Gastroesophageal sphincter (tissue), 4 donors: Measurements from ENCODE around the gene PTBP3. TPM values are rescaled to one million over a fixed set of nuclear protein-coding genes. Genes with fewer than 3 reads are reported as not detected.

ENCODE experiments used
- ATAC-seq: fragments of 150-250 bp; one replicate; pipeline ENCODE4 v1.9.1; 2016; ENCODE audit warnings: mild to moderate bottlenecking, moderate library complexity
- H3K27ac ChIP-seq, 4 donors: fragments of 200-600 bp; sonication (generic) in 3 of 4; 1 replicate in 3 of 4; 2 replicates in 1 of 4; pipeline ENCODE4 v1.5.1; 2016 to 2019
- H3K27me3 ChIP-seq: fragments of 200-600 bp; sonication (generic); one replicate; pipeline ENCODE4 v1.5.1; 2019
- H3K36me3 ChIP-seq, 2 donors: fragments of 200-600 bp; sonication (generic); one replicate each; pipeline ENCODE4 v1.5.1; 2019; ENCODE audit warnings: control low read depth in 1 of 2
- H3K4me1 ChIP-seq, 3 donors: fragments of 200-600 bp; sonication (generic); 1 replicate in 2 of 3; 2 replicates in 1 of 3; pipeline ENCODE4 v1.5.1; 2016 to 2019; ENCODE audit warnings: control low read depth in 2 of 3
- H3K4me3 ChIP-seq, 2 donors: fragments of 200-600 bp; sonication (generic); one replicate each; pipeline ENCODE4 v1.5.1; 2019; ENCODE audit warnings: mild to moderate bottlenecking in 1 of 2, moderate library complexity in 1 of 2
- H3K9me3 ChIP-seq, 3 donors: fragments of 200-600 bp; sonication (generic); one replicate each; pipeline ENCODE4 v1.5.1; 2017 to 2019; ENCODE audit warnings: control low read depth in 2 of 3
- EP300 ChIP-seq: sonication (generic); formaldehyde crosslinking; IDR thresholded peaks from one replicate; pipeline ENCODE4 v1.6.1; 2017; ENCODE audit warnings: antibody characterized with exemption, mild to moderate bottlenecking
- POLR2A ChIP-seq, 2 donors: fragments of 450-650 bp; IDR thresholded peaks; one replicate each; pipeline ENCODE4 v1.6.1; 2017; ENCODE audit warnings: antibody characterized with exemption in 2 of 2, mild to moderate bottlenecking in 2 of 2, moderate library complexity in 1 of 2
- POLR2AphosphoS5 ChIP-seq: sonication (generic); formaldehyde crosslinking; IDR thresholded peaks from one replicate; pipeline ENCODE4 v1.6.1; 2017; ENCODE audit warnings: antibody characterized with exemption
- WGBS, 2 donors: methylation state at CpG; one replicate each; pipeline ENCODE4 v1.1.5; 2018; ENCODE audit warnings: low coverage in 1 of 2; 5-methylcytosine and 5-hydroxymethylcytosine counted together
- total RNA-seq, 4 donors: library from RNA; depleted of rRNA; stranded (reverse); fragments of >200 nt; gene quantifications; one replicate each; pipeline ENCODE4 v1.1.0, GENCODE V29; 2016
- TF ChIP-seq, protein P1 (sequence below), 4 experiments: fragments of 200-600 bp in 2 of 4; fragments of 450-650 bp in 2 of 4; sonication (generic) in 1 of 4; IDR thresholded peaks; one replicate each; pipeline ENCODE4 v1.5.1; 2017 to 2019; ENCODE audit warnings: antibody characterized with exemption in 4 of 4, mild to moderate bottlenecking in 2 of 4, moderate library complexity in 2 of 4

PTBP3 gene
- total RNA-seq, 4 donors from 2014 or later, result 13.7 to 28.2 (median 24.6) TPM

DNA sequence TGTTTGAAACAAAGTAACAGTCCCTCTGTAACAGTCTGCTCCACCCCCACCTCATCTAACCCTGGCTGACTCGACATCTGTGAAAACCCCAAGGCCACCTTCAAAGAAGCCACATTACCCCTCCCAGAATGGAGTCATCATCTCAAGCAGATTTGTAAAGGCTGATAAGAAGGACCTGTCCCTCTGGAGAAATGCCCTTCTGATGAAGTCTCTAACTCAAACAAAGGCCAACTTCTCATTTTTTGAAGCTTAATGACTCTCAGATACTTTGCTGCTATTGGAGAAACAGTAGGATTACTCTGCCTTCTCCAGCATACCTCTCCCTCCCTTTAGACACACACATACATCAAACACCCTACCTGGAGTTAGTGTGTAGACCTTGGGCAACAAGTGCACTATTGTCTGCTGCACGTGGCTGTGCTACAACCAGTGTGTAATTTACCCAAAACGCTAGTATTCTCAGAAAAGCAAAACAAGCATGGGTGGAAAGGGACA, 153.0 kb downstream of the PTBP3 start:
- Histone ChIP-seq H3K36me3 (no peaks in the 10 kb centered on the region), H3K27me3 (peaks cover 3% of the 10 kb centered on the region), H3K4me3 (no peak overlapping the region), H3K4me1 (peaks cover 0 to 1% (median 0%) of the 10 kb centered on the region in 3 donors), H3K9me3 (no peaks in the 10 kb centered on the region), H3K27ac (no peak overlapping the region)
- ATAC-seq, result no peak
- TF ChIP-seq POLR2A (IDR thresholded peaks at IDR 0.05) (no peak), POLR2AphosphoS5 (no peak), EP300 (no peak)
- TF ChIP-seq, protein P1, sequence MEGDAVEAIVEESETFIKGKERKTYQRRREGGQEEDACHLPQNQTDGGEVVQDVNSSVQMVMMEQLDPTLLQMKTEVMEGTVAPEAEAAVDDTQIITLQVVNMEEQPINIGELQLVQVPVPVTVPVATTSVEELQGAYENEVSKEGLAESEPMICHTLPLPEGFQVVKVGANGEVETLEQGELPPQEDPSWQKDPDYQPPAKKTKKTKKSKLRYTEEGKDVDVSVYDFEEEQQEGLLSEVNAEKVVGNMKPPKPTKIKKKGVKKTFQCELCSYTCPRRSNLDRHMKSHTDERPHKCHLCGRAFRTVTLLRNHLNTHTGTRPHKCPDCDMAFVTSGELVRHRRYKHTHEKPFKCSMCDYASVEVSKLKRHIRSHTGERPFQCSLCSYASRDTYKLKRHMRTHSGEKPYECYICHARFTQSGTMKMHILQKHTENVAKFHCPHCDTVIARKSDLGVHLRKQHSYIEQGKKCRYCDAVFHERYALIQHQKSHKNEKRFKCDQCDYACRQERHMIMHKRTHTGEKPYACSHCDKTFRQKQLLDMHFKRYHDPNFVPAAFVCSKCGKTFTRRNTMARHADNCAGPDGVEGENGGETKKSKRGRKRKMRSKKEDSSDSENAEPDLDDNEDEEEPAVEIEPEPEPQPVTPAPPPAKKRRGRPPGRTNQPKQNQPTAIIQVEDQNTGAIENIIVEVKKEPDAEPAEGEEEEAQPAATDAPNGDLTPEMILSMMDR (IDR thresholded peaks at IDR 0.05), result no peak
- WGBS, 2 donors, result 15 to 20% methylated on average over 1 to 2 of the region's 3 CpGs

DNA sequence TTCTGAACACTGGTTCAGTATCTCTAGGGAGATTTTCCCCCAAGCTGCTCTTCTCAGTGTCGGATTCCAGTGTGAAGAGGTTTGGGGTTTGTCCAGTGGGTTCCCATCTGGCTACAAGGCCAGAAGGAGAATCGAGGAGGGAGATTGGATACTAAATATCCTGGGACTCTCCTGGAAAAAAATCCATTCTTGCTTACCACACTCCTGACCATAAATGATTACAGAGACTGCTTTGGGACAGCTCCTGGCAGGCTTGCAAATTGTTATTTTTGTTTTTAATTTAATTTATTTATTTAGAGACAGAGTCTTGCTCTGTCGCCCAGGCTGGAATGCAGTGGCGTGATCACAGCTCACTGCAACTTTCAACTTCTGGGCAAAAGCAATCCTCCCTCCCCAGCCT, 153.6 kb downstream of the PTBP3 start:
- TF ChIP-seq EP300, result no peak
- no peak for TF ChIP-seq POLR2A (IDR thresholded peaks at IDR 0.05)
- TF ChIP-seq, protein P1 (IDR thresholded peaks at IDR 0.05), result no peak
- TF ChIP-seq POLR2AphosphoS5, result no peak
- no peak for ATAC-seq
- Histone ChIP-seq H3K27me3 (peaks cover 7% of the 10 kb centered on the region), H3K9me3 (no peaks in the 10 kb centered on the region), H3K4me3 (no peak overlapping the region), H3K27ac (no peak overlapping the region), H3K4me1 (peaks cover 0 to 6% (median 0%) of the 10 kb centered on the region in 3 donors), H3K36me3 (no peaks in the 10 kb centered on the region)
- 60 to 86% methylated on average over 2 to 4 of the region's 4 CpGs for WGBS, 2 donors

DNA sequence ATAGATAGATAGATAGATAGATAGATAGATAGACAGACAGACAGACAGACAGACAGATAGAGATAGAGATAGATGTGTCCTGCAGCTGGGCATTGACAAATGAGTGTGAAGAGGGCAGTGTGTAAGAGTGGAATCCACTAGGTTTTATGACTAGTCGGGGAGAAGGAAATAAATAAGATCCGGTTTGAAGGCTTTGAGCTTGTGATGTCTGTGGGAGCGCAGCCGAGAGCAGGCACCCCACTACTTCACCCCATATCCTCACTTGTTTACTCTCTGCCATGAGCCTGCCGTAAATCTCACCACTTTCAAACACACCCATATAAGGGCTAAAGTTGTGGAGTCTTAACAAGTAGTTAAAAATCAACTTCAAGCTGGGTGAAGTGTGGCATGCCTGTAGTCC, 156.9 kb downstream of the PTBP3 start:
- no peak for ATAC-seq
- TF ChIP-seq EP300 (no peak), POLR2AphosphoS5 (no peak), POLR2A (IDR thresholded peaks at IDR 0.05) (no peak)
- TF ChIP-seq, protein P1 (IDR thresholded peaks at IDR 0.05), result no peak
- WGBS, 2 donors, result 80 to 84% methylated on average over 1 to 5 of the region's 5 CpGs

DNA sequence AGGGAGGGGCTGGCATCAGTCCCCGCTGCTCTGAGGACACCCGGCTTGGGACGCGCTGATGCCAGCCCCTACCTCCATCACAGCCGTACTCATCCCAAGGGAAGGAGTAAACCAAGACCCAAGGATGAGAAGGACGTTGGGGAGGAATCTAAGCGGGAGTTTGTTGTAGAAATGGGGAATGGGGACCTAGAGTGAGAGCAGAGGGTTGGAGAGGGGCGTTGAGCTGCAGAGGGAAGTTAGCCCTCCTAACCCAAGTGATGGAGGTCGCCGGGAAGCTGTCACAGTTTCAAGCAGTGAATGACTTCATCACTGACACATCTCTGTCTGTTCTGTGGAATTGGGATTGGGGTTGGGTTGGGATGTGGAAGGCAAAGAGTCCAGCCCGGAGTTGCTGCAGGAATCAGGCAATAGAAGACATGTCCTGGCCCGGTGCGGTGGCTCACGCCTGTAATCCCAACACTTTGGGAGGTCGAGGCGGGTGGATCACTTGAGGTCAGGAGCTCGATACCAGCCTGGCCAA, 157.6 kb downstream of the PTBP3 start:
- Histone ChIP-seq H3K27me3 (peaks cover 10% of the 10 kb centered on the region), H3K4me1 (peaks cover 0 to 16% (median 0%) of the 10 kb centered on the region in 3 donors), H3K4me3 (peak overlapping the region in 1 of 2 donors; percentile 73), H3K9me3 (no peaks in the 10 kb centered on the region), H3K27ac (no peak overlapping the region), H3K36me3 (no peaks in the 10 kb centered on the region)
- ATAC-seq, result no peak
- WGBS, 2 donors, result 62 to 86% methylated on average over 6 to 9 of the region's 17 CpGs
- TF ChIP-seq, protein P1 (IDR thresholded peaks at IDR 0.05), result no peak
- TF ChIP-seq EP300, result no peak

More for the DNA sequence above, 156.9 kb downstream of the PTBP3 start:
- Histone ChIP-seq H3K36me3 (no peaks in the 10 kb centered on the region), H3K4me3 (no peak overlapping the region), H3K4me1 (peaks cover 0 to 16% (median 0%) of the 10 kb centered on the region in 3 donors), H3K27me3 (peaks cover 10% of the 10 kb centered on the region), H3K9me3 (no peaks in the 10 kb centered on the region), H3K27ac (no peak overlapping the region)
